ENCODE data around the gene TTLL10.
"Not testable (repeated sequence)": the region's sequence is repeated elsewhere in the genome, so short reads cannot be mapped to it uniquely, and the experiment has no call there.

Gene TTLL10

GRCh38 chr1:1183833-1184775 lies 10.4 kb downstream of the TTLL10 start:
- DNase-seq (ENCODE audit: low read depth in 4 of 4, low spot score in 1 of 4): no peak

- no peak for DNase-seq (ENCODE audit: low read depth in 4 of 4, low spot score in 1 of 4)
Measured at GRCh38 chr1:1185101-1185765, 11.6 kb downstream of the TTLL10 start.

DNA sequence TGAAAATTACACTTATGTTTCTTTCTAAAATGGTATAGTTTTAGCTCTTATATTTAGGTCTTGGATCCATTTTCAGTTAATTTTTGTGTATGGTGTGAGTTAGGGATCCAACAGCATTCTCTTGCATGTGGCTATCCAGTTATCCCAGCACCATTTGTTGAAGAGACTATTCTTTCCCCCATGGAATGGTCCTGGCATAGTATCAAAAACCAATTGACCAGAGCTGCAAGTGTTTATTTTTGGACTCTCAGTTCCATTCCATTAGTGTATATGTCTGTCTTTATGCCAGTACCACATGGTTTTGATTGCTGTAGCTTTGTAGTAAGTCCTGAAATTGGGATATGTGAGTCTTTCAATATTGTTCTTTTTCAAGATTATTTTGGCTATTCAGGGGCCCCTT lies 14.3 kb downstream of the TTLL10 start:
- no peak for DNase-seq (ENCODE audit: low read depth in 4 of 4, low spot score in 1 of 4)

- no peak for DNase-seq (ENCODE audit: low read depth in 4 of 4, low spot score in 1 of 4)
Measured at GRCh38 chr1:1189111-1189510, 15.4 kb downstream of the TTLL10 start.

- no peak for DNase-seq (ENCODE audit: low read depth in 4 of 4, low spot score in 1 of 4)
Measured at GRCh38 chr1:1191734-1192133, 18.1 kb downstream of the TTLL10 start.

- no peak for DNase-seq (ENCODE audit: low read depth in 4 of 4, low spot score in 1 of 4)
Measured at GRCh38 chr1:1194723-1195122, 21.0 kb downstream of the TTLL10 start.

DNA sequence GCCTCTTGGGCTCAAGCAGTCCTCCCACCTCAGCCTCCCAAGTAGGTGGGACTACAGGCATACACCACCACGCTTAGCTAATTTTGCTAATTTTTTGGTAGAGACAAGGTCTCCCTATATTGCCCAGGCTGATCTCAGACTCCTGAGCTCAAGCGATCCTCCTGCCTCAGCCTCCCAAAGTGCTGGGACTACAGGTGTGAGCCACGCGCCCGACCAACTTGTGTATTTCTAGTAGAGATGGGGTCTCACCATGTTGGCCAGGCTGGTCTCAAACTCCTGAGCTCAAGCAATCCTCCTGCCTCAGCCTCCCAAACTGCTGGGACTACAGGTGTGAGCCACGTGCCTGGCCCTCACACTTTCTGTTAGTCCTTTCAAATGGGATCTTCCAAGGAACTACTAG lies 22.0 kb downstream of the TTLL10 start:
- not testable (repeated sequence) for DNase-seq (ENCODE audit: low read depth in 4 of 4, low spot score in 1 of 4)

DNA sequence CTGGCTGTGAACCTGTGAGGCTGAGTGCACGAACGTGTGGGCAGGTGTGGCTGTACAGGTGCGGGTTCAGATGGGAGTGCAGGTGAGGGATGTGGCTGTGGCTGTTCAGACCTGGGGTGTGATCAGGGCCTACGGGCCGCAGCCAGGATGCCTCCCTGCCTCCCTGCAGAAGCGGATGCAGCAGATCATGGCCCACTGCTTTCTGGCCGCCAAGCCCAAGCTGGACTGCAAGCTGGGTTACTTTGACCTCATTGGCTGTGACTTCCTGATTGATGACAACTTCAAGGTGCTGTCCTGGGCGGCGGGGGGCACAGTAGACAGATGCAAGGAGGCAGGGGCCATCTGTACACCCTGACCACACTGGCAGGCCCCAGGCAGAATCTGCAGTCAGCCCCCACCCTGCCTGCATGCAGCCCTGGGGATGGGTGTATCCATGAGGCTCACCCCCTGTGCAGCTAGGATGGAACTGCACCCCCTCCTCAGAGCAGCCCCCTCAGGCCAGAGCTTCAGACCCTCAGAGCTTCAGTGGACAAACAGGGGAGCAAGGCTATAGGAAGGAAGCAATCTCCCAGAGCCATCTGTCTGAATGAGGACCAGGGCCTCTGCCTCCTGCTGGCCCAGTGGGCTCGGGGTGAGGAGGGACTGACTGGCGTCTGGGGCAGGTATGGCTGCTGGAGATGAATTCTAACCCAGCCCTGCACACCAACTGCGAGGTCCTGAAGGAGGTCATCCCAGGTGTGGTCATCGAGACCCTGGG lies 22.9 kb downstream of the TTLL10 start:
- no peak for DNase-seq (ENCODE audit: low read depth in 4 of 4, low spot score in 1 of 4)

- DNase-seq (ENCODE audit: low read depth in 4 of 4, low spot score in 1 of 4): no peak
Measured at GRCh38 chr1:1197188-1197500, 23.5 kb downstream of the TTLL10 start.

- no peak for DNase-seq (ENCODE audit: low read depth in 4 of 4, low spot score in 1 of 4)
Measured at GRCh38 chr1:1197551-1198422, 24.1 kb downstream of the TTLL10 start.

DNA sequence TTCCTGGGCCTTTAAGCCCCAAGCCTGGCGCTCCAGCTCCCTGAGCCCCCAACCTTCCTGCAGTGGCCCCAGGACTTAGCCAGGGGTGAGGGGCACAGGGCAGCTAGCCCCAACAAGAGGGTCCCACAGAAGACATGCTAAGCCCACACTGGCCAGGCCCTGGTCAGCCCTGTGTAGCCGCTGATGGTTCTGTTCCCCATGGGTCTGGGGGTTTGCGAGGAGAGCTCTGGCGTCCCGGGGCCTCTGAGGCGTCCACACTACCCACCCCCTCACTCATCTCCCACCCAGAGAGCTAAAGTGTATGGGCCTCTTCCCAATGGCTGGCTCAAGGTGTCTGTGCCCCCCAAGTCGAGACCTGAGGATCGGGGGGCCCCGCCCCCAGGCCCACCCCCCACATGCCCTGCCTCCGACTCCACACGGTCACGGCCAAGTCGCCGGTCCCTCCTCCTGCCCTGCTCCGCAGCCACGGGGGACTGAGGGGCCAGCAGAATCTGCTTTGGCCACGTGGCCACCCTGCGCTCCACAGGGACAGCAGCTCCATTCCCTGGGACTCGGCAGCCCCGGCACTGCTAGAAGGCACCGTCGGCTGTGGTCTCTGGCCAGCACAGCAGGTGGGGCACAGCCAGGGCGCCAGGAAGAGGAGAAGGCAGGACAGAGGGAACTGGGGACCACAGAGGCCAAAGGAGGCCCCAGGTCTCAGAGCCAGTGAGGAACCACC lies 24.9 kb downstream of the TTLL10 start:
- no peak for DNase-seq (ENCODE audit: low read depth in 4 of 4, low spot score in 1 of 4)

DNA sequence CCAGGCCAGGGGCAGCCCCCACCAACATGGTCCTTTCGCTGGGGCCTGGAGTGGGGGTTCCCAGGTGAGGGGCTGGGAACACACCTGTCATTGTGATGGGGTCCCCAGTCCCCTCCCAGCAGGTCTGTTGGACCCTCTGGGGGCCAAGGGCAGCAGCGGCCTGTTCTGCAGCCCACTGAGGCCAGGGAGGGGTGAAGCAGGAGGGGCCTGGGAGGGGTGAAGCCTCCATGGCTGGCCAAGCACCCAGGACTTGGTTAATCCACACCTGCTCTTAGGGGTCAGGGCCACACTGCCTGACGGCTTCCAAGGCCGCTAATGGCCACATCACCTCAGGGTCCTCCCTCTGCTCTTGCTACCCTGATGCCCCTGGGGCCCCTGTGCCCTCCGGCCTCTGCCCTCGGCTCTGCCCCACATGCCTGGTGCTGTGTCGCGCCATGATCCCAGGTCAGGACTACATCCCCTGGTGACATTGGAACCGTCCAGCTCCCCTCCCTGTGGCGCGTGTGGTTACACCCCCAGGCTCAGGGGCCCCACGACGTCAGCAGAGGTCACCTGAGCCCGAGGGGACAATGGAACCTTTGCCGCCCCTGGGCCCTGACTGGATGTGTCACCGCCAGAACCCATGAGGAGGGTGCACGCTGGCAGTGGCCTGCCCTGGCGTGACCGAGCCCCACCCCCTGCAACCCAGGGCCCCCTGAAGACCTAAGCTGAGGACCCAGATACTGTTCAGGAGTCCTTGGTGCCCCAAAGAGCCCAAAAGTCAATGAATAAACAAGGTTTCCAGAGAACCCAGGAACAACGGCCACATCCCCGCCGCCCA lies 25.7 kb downstream of the TTLL10 start:
- no peak for DNase-seq (ENCODE audit: low read depth in 4 of 4, low spot score in 1 of 4)

- no peak for DNase-seq (ENCODE audit: low read depth in 4 of 4, low spot score in 1 of 4)
Measured at GRCh38 chr1:1199961-1200875, 26.5 kb downstream of the TTLL10 start.

- DNase-seq (ENCODE audit: low read depth in 4 of 4, low spot score in 1 of 4): peak; percentile 77 to 87 (median 86)
Measured at GRCh38 chr1:1200876-1201810, 27.5 kb downstream of the TTLL10 start.

DNA sequence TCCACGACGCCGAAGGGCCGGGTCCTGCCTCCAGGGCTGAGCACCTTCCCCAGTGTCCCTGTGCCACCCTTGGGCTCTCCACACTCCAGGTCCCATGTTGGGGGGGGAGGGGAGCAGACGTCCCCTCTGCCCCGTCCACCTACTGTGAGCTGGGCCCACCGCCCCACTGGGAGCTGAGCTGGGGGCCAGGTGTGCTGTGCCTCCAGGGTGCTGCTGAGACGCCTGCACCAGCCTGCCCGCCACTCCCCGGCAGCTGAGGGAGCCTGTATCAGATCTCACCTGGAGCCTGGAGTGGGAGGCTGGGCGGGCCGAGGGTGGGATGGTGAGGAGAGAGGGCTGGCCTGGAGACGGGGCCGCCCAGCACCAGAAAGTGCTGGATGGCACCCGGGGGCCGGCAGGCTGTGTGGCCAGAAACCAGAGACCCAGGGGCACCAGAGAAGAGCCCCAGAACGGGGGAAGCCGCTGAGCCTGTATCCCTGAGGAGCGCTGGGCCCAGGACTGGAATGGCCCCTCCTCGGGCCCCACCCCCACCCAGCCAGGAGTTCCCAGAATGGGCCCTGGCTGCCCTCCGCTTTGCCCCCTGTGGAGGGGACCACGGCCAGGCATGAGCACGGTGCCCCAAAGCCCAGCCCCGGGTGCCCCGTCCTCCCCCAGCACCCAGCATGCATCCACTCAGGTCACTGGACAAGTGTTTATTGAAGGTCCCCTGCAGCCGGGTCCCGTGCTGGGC lies 29.3 kb downstream of the TTLL10 start:
- no peak for DNase-seq (ENCODE audit: low read depth in 4 of 4, low spot score in 1 of 4)

DNA sequence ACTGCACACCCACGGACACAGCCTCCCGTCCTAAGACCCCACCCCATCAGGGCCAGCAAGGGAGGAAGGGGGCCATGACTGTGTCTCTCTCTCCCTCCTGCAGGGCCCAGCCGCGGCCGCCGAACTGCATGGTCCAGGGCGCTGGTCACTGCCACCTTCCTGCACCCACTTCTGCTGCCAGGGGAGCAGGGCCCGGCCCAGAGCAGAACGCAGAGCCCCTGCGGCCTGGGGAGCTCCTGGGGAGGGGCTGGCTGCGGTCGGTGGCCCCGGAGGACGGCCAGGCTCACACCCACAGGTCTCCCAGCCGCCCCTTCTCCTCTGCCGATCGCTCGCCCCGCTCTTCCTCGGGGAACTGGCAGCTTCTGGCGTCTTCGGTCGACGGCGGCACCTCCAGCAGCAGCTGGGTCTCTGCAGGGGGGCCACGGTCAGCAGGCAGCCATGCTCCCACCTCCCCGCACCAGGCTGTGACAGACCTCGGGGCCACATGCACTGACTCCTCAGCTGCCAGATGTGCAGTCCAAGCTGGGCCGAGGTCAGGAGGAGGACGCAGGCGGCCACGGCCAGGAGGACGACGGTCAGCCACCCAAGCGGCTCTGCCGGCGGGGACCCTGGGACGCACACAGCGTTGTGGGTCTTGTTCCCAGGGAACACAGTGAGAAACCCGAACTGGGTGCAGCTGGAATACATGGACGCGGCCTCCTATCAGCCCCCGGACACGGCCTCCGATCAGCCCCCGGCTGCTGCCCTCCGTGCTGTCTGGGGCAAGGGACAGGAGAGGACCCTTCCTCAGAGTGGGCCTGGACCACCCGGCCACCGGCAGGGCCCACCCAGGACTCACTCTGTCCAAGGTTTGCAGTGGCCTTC lies 30.1 kb downstream of the TTLL10 start:
- DNase-seq (ENCODE audit: low read depth in 4 of 4, low spot score in 1 of 4): no peak
